ENCODE data around the gene PEX10. TPM values are rescaled to one million over a fixed set of nuclear protein-coding genes. Genes with fewer than 3 reads are reported as not detected.
A peak's percentile ranks its signal among the peaks of the same experiment; 100 is the strongest.

Gene PEX10
- total and polyA plus RNA-seq, 9 donors = 16.3 to 20.6 (median 18.5) TPM

DNA sequence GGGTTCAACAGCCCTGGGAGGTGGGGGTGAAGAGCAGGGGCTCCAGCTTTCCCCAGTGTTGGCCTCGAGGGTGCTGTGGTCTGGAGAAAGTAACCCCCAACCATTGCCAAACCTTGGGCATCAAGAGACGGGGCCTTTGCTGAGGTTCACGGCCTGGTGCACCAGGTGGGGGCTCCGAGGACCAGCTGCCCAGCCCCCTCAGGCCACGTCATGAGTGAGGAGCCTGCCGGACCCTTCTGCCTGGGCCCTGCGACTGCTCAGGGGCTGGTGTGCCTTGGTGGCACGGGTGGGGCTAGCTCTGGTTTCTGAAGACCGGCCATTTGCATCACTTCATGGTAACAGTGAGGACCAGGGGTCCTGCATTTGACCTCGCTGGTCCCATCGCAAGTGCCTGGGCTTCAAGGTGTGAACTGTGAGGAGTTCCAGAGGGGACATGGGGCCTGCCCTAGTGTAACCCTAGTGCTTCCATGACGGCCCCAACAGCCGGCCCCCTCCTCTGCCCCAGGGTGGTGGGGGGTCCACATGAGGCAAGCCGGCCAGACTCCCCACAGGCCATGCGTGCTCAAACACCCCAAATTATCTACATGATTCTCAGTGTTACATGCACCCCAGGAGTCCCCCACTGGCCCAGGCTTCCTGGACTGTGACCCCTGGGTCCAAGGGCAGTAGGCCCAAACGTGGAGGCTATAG, 34.5 kb downstream of the PEX10 start:
- no peaks in the 10 kb centered on the region for H3K36me3 ChIP-seq (ENCODE audit: control insufficient read depth, insufficient read depth, low read length)
- peak overlapping the region; percentile 9 for H3K27ac ChIP-seq (ENCODE audit: low read length)
- no peaks in the 10 kb centered on the region for H3K27me3 ChIP-seq (ENCODE audit: control insufficient read depth, insufficient read depth, low read length)
- no peaks in the 10 kb centered on the region for H3K9me3 ChIP-seq (replicated peaks; ENCODE audit: control insufficient read depth, low read depth, low read length)
- no peak overlapping the region for H3K4me3 ChIP-seq (ENCODE audit: low read length)
- H3K4me1 ChIP-seq (ENCODE audit: control insufficient read depth, insufficient read depth, low read length) = peaks cover 57% of the 10 kb centered on the region
- DNase-seq = no peak
- 78% methylated on average over 15 of the region's 16 CpGs for WGBS (ENCODE audit: insufficient coverage)

DNA sequence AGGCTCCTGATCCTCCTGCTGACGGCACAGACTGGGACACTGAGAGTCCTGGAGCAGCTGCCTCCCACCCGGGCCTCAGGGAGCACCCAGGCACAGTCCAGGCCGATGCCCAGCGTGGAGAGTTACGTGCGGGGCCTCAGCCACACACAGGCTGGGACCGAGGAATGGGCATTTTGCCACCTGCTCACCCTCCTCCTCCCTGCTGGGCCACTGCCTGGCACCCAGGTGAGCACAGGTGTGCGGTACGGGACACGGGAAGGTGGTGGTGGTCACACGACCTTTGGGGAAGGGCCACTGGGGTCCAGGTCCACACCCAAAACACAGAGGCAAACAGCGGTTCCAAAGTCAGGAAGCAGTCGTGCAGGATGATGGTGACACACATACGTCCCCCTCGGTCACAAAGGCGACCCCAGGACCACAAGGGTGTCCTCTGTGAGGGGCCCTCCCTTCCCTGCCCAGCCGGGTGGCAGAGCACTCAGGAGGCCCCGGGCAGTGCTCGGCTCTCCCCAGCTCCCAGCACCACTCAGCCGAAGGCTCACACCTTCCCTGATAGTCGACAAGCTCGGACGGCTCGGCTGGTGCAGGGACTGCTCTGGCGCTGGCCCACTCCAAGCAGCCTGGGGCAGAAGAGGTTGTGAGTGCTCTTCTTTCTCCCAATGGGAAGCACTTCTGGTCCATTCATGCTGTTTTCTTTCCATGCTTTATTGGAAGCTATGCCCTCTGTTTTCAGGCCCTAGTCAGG, 35.3 kb downstream of the PEX10 start:
- Histone ChIP-seq H3K9me3 (replicated peaks; ENCODE audit: control insufficient read depth, low read depth, low read length) (no peaks in the 10 kb centered on the region), H3K27me3 (ENCODE audit: control insufficient read depth, insufficient read depth, low read length) (no peaks in the 10 kb centered on the region), H3K36me3 (ENCODE audit: control insufficient read depth, insufficient read depth, low read length) (no peaks in the 10 kb centered on the region), H3K4me3 (ENCODE audit: low read length) (no peak overlapping the region), H3K4me1 (ENCODE audit: control insufficient read depth, insufficient read depth, low read length) (peaks cover 57% of the 10 kb centered on the region), H3K27ac (ENCODE audit: low read length) (no peak overlapping the region)
- DNase-seq = no peak
- 73% methylated on average over 21 of the region's 25 CpGs for WGBS (ENCODE audit: insufficient coverage)

DNA sequence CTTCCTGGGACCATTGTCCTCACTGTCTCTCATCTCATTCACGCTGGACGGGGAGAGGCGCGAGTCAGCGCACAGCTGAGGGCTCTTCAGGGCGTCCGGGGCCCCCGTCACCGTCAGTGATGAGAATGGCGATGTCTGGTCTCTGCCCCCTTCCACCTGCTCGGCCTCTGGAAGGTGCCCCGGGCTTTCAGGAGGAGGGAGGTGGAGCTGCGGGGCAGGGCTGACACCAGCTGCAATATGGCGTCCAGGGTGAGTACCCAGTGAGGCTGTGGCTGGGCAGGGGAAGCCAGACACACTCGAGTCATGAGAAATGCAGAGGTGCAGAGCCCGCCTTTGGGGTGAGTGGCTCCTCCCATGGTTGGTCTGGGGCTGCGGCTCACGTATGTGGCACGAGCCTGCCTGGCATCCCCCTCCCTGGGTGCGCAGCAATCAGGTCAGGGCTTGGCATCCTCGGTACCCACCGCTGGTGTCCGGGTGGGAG, 36.1 kb downstream of the PEX10 start:
- Histone ChIP-seq H3K27ac (ENCODE audit: low read length) (no peak overlapping the region), H3K27me3 (ENCODE audit: control insufficient read depth, insufficient read depth, low read length) (no peaks in the 10 kb centered on the region), H3K36me3 (ENCODE audit: control insufficient read depth, insufficient read depth, low read length) (peaks cover 3% of the 10 kb centered on the region), H3K4me1 (ENCODE audit: control insufficient read depth, insufficient read depth, low read length) (peaks cover 49% of the 10 kb centered on the region), H3K9me3 (replicated peaks; ENCODE audit: control insufficient read depth, low read depth, low read length) (no peaks in the 10 kb centered on the region), H3K4me3 (ENCODE audit: low read length) (no peak overlapping the region)
- no peak for DNase-seq
- 87% methylated on average over 23 of the region's 23 CpGs for WGBS (ENCODE audit: insufficient coverage)

DNA sequence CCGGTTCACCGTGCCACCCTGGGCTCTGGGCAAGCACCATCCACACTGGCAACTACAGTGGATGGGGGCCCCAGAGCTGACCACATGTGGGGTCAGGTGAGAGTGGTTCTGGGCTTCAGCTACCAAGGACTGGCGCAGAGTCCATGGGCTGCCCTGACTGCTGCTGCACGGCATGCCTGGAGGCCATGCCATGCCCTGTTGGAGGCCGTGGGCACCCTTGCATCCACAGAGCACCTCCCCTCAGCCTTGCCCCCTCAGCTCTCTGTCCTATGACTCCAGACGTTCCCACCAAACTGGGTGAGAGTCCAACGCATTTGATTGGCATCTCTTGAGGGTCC, 36.5 kb downstream of the PEX10 start:
- 89% methylated on average over 7 of the region's 7 CpGs for WGBS (ENCODE audit: insufficient coverage)

DNA sequence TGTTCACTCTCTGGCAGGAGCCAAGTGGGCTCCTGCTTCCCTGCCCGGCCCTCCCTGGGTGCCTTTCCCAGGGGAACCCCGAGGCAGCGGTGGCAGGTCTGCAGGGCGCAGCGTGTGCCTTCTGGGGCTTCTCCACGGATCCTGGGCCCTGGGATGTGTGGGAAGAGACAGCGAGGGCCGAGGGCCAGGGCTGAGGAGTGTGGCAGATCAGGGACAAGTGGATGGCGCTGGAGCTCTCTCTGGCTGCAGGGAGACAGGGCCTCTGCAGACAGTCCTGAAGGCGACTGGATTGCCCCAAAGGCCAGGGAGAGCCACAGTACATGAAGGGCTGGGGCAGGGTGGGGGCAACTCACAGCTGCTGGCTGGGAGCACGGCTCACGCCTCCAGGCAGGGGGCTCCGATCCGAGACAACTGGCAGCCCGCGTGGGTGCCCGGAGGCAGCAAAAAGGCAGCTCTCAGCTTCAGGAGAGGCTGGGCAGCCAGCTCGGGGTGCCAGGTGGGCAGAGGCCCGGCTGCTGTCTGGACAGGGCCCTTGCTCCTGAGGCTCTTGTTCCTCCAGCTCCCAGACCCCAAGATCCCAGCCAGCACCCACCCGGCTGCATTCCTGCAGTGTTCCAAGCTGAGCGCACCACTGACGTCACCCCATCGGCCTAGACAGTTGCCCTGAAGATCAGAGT, 37.0 kb downstream of the PEX10 start:
- Histone ChIP-seq H3K4me3 (ENCODE audit: low read length) (no peak overlapping the region), H3K4me1 (ENCODE audit: control insufficient read depth, insufficient read depth, low read length) (peaks cover 43% of the 10 kb centered on the region), H3K36me3 (ENCODE audit: control insufficient read depth, insufficient read depth, low read length) (peaks cover 3% of the 10 kb centered on the region), H3K27me3 (ENCODE audit: control insufficient read depth, insufficient read depth, low read length) (no peaks in the 10 kb centered on the region), H3K27ac (ENCODE audit: low read length) (no peak overlapping the region), H3K9me3 (replicated peaks; ENCODE audit: control insufficient read depth, low read depth, low read length) (no peaks in the 10 kb centered on the region)
- 75% methylated on average over 23 of the region's 23 CpGs for WGBS (ENCODE audit: insufficient coverage)
- no peak for DNase-seq

More for the DNA sequence above, 36.5 kb downstream of the PEX10 start:
- Histone ChIP-seq H3K4me1 (ENCODE audit: control insufficient read depth, insufficient read depth, low read length) (peaks cover 45% of the 10 kb centered on the region), H3K27me3 (ENCODE audit: control insufficient read depth, insufficient read depth, low read length) (no peaks in the 10 kb centered on the region), H3K27ac (ENCODE audit: low read length) (no peak overlapping the region), H3K9me3 (replicated peaks; ENCODE audit: control insufficient read depth, low read depth, low read length) (no peaks in the 10 kb centered on the region), H3K36me3 (ENCODE audit: control insufficient read depth, insufficient read depth, low read length) (peaks cover 3% of the 10 kb centered on the region), H3K4me3 (ENCODE audit: low read length) (no peak overlapping the region)
- DNase-seq = no peak

DNA sequence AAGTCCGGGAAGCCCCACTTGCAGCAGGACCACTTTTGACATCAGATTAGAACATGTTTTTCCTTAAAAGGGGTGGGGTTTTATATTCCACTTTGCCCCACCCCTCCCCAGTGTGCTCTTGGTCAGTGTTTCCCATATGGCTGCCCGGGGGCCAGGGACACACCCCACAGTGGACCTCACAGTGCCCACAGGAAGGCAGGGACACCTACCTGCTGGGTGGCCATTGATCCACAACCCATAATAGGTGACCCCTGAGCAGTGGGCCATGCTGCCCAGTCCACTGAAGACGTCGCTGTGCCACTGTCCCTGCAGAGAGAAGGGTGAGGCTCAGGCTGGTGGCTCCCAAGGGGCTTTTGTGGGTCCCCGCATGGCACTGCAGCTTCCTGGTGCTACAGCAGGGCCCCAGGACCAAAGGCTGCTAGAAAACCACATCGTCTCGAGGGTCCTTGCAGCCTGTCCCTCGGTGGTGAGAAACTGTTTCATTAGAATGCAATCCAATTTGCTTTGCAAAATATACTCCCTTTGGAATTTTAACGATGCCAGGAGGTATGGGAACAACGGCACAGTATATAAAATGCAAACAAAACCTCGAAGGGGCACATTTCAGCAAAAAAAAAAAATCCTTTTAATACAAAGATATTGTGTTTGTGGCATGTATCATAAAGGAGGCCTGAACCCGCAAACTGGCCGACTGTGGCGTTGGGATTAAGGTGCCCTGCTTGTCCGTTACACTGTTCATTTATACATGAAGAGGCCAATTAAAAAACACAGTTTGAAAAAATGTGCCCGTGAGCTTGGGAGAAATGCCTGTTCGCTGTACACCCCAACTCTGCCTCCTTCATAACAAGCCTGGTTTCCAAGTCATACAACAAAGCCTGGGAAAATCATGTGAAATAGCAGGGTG, 37.9 kb downstream of the PEX10 start:
- Histone ChIP-seq H3K4me1 (ENCODE audit: control insufficient read depth, insufficient read depth, low read length) (peaks cover 35% of the 10 kb centered on the region), H3K27me3 (ENCODE audit: control insufficient read depth, insufficient read depth, low read length) (no peaks in the 10 kb centered on the region), H3K27ac (ENCODE audit: low read length) (no peak overlapping the region), H3K9me3 (replicated peaks; ENCODE audit: control insufficient read depth, low read depth, low read length) (no peaks in the 10 kb centered on the region), H3K4me3 (ENCODE audit: low read length) (no peak overlapping the region), H3K36me3 (ENCODE audit: control insufficient read depth, insufficient read depth, low read length) (peaks cover 3% of the 10 kb centered on the region)
- WGBS (ENCODE audit: insufficient coverage) = 85% methylated on average over 5 of the region's 17 CpGs
- no peak for DNase-seq

DNA sequence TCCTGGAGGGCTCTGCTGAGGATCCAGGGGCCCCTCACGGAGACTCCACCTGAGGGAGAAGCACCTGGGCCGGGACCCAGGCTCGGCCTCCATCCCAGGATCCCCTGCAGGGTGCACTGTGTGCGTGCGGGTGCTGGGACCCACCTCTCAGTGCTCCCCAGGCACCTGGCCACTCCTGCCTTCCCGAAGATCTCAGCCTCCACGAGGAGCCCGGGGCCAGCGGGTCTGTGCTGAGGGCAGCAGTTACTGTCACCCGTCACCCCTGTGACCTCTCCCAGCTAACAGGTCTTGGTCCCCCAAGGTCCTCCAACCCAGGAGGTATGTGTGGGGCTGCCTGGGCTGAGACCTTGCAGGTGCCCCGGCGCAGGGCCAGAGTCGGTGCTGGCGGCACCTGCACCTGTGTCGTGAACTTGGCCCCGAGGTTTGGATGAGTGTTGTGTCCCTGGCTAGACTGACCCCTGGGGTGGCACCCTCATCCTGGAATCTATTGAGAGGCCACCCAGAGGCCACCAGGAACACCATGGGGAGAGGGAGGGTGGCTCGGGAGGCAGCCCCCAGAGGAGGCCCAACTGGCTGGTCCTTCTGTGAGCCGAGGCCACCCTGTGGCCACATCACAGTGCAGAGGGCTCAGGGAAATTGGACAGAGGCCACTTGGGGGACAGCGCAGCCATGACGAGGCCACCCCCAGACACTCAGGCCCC, 38.7 kb downstream of the PEX10 start:
- DNase-seq = no peak
- 91% methylated on average over 15 of the region's 20 CpGs for WGBS (ENCODE audit: insufficient coverage)

DNA sequence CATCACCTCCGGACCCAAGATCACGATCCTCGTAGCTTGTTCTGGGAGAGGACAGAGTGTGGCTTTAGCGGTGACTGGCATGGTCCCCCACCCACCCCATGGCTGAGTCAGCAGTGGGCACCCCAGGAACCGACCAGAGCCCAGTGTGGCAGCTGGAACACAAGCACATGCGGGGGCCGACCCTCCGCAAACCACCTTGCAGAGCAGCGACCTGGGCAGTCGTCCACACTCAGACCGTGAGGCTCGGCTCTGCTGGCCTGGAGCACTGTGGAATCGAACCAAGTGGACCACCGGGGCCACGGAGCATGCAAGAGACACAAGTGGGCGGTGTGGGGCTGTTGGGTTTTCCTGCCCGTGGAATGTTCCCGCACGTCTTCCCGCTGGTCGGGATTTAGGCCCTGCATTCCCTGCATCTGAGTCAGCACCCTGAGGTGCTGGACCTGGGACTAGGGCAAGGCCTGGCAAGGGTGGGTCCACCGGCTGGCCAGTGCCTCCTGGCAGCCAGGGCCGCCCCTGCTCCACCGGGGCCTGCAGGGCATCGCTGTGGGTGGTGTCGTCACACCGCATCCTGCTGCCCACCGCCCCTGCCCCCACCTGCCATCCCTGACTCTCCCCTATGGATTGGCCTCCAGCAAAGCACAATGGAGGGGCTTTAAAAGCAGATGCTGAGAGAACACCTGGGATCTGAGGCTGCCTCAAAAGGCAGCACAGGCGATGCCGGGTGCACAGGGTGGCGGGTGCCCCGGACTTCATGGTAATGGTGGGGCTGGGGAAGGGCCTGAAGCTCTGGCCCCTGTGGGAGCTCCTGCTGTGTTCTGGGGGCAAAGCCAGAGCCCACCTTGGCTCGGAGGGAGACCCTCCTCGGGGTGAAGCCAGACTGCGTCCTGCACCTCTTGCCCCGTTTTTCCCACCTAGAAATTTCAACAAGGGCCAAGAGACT, 39.5 kb downstream of the PEX10 start:
- no peak overlapping the region for H3K4me3 ChIP-seq (ENCODE audit: low read length)
- peaks cover 18% of the 10 kb centered on the region for H3K4me1 ChIP-seq (ENCODE audit: control insufficient read depth, insufficient read depth, low read length)
- peaks cover 3% of the 10 kb centered on the region for H3K36me3 ChIP-seq (ENCODE audit: control insufficient read depth, insufficient read depth, low read length)
- H3K27me3 ChIP-seq (ENCODE audit: control insufficient read depth, insufficient read depth, low read length) = no peaks in the 10 kb centered on the region
- DNase-seq = no peak
- H3K27ac ChIP-seq (ENCODE audit: low read length) = no peak overlapping the region
- 87% methylated on average over 21 of the region's 36 CpGs for WGBS (ENCODE audit: insufficient coverage)
- no peaks in the 10 kb centered on the region for H3K9me3 ChIP-seq (replicated peaks; ENCODE audit: control insufficient read depth, low read depth, low read length)

More for the DNA sequence above, 38.7 kb downstream of the PEX10 start:
- no peak overlapping the region for H3K27ac ChIP-seq (ENCODE audit: low read length)
- H3K4me1 ChIP-seq (ENCODE audit: control insufficient read depth, insufficient read depth, low read length) = peaks cover 27% of the 10 kb centered on the region
- H3K36me3 ChIP-seq (ENCODE audit: control insufficient read depth, insufficient read depth, low read length) = peaks cover 3% of the 10 kb centered on the region
- no peaks in the 10 kb centered on the region for H3K27me3 ChIP-seq (ENCODE audit: control insufficient read depth, insufficient read depth, low read length)
- no peaks in the 10 kb centered on the region for H3K9me3 ChIP-seq (replicated peaks; ENCODE audit: control insufficient read depth, low read depth, low read length)
- H3K4me3 ChIP-seq (ENCODE audit: low read length) = no peak overlapping the region
